Skin epidermis (tissue), 12 donors: Measurements from ENCODE around the gene IFIT3.
A peak's percentile ranks its signal among the peaks of the same experiment; 100 is the strongest.
"Not testable (repeated sequence)": the region's sequence is repeated elsewhere in the genome, so short reads cannot be mapped to it uniquely, and the experiment has no call there.

Experiments used
- H3K27ac ChIP-seq, 21 experiments: fragments of 200-600 bp; sonication (generic) in 11 of 21; one replicate each; pipeline ENCODE4 v1.5.0; 2020; ENCODE audit warnings: mild to moderate bottlenecking in 3 of 21, inconsistent platforms in 2 of 21, moderate library complexity in 2 of 21
- H3K4me3 ChIP-seq, 7 experiments: fragments of 200-600 bp; sonication (generic) in 2 of 7; one replicate each; pipeline ENCODE4 v1.5.0; 2020; ENCODE audit warnings: inconsistent platforms in 2 of 7, mild to moderate bottlenecking in 2 of 7, moderate library complexity in 1 of 7

The IFIT3 gene

GRCh38 chr10:89350631-89351315 is 23.0 kb downstream of the IFIT3 start:
- H3K4me3 ChIP-seq: not testable (repeated sequence)
- peak overlapping the region in 19 of 21 experiments; percentile 26 to 82 (median 68) for H3K27ac ChIP-seq

GRCh38 chr10:89351412-89351779 is 23.6 kb downstream of the IFIT3 start:
- H3K4me3 ChIP-seq: no peak overlapping the region
- peak overlapping the region in 19 of 21 experiments; percentile 12 to 82 (median 68) for H3K27ac ChIP-seq

- no peak overlapping the region for H3K4me3 ChIP-seq
- peak overlapping the region in 19 of 21 experiments; percentile 12 to 82 (median 68) for H3K27ac ChIP-seq
These were observed 24.2 kb downstream of the IFIT3 start for GRCh38 chr10:89351780-89352597.

GRCh38 chr10:89352802-89353201 is 25.0 kb downstream of the IFIT3 start:
- H3K27ac ChIP-seq: peak overlapping the region in 3 of 21 experiments; percentile 55 to 82 (median 77)
- no peak overlapping the region for H3K4me3 ChIP-seq

GRCh38 chr10:89355394-89355931 is 27.7 kb downstream of the IFIT3 start:
- no peak overlapping the region for H3K27ac ChIP-seq
- no peak overlapping the region for H3K4me3 ChIP-seq

GRCh38 chr10:89357096-89357495 is 29.3 kb downstream of the IFIT3 start:
- Histone ChIP-seq H3K27ac (no peak overlapping the region), H3K4me3 (no peak overlapping the region)

GRCh38 chr10:89357975-89358374 is 30.2 kb downstream of the IFIT3 start:
- H3K27ac ChIP-seq: no peak overlapping the region
- no peak overlapping the region for H3K4me3 ChIP-seq

GRCh38 chr10:89360157-89360556 is 32.4 kb downstream of the IFIT3 start:
- H3K4me3 ChIP-seq: no peak overlapping the region
- H3K27ac ChIP-seq: no peak overlapping the region

- H3K27ac ChIP-seq: no peak overlapping the region
- no peak overlapping the region for H3K4me3 ChIP-seq
These were observed 35.1 kb downstream of the IFIT3 start for GRCh38 chr10:89362929-89363328.

GRCh38 chr10:89363729-89364442 is 36.1 kb downstream of the IFIT3 start:
- H3K4me3 ChIP-seq: no peak overlapping the region
- no peak overlapping the region for H3K27ac ChIP-seq

GRCh38 chr10:89364531-89364930 is 36.7 kb downstream of the IFIT3 start:
- no peak overlapping the region for H3K27ac ChIP-seq

GRCh38 chr10:89367529-89367928 is 39.7 kb downstream of the IFIT3 start:
- Histone ChIP-seq H3K4me3 (no peak overlapping the region), H3K27ac (peak overlapping the region in 4 of 21 experiments; percentile 1 to 43 (median 12))

More at GRCh38 chr10:89364531-89364930, 36.7 kb downstream of the IFIT3 start:
- H3K4me3 ChIP-seq: no peak overlapping the region

- Histone ChIP-seq H3K27ac (peak overlapping the region in 2 of 21 experiments; percentile 1 to 3), H3K4me3 (no peak overlapping the region)
These were observed 40.3 kb downstream of the IFIT3 start for GRCh38 chr10:89368129-89368528.

GRCh38 chr10:89369156-89370105 is 41.6 kb downstream of the IFIT3 start:
- H3K27ac ChIP-seq: peak overlapping the region in 3 of 21 experiments; percentile 28 to 42 (median 29)
- no peak overlapping the region for H3K4me3 ChIP-seq

- Histone ChIP-seq H3K4me3 (no peak overlapping the region), H3K27ac (no peak overlapping the region)
These were observed 43.3 kb downstream of the IFIT3 start for GRCh38 chr10:89371079-89371478.

GRCh38 chr10:89371987-89372386 is 44.2 kb downstream of the IFIT3 start:
- Histone ChIP-seq H3K27ac (no peak overlapping the region), H3K4me3 (no peak overlapping the region)

- H3K27ac ChIP-seq: peak overlapping the region in 16 of 21 experiments; percentile 18 to 76 (median 62)
- no peak overlapping the region for H3K4me3 ChIP-seq
These were observed 46.3 kb downstream of the IFIT3 start for GRCh38 chr10:89373916-89374711.

- Histone ChIP-seq H3K27ac (peak overlapping the region in 14 of 21 experiments; percentile 22 to 76 (median 62)), H3K4me3 (no peak overlapping the region)
These were observed 46.9 kb downstream of the IFIT3 start for GRCh38 chr10:89374713-89375141.
